Measurements from ENCODE around the gene GDI2.
"Not testable (repeated sequence)": the region's sequence is repeated elsewhere in the genome, so short reads cannot be mapped to it uniquely, and the experiment has no call there.

The GDI2 gene

GRCh38 chr10:5800782-5801181 is 12.5 kb downstream of the GDI2 start:
- H3K4me3 ChIP-seq (ENCODE audit: low read depth, low read length): no peak overlapping the region
- TF ChIP-seq, protein P1, sequence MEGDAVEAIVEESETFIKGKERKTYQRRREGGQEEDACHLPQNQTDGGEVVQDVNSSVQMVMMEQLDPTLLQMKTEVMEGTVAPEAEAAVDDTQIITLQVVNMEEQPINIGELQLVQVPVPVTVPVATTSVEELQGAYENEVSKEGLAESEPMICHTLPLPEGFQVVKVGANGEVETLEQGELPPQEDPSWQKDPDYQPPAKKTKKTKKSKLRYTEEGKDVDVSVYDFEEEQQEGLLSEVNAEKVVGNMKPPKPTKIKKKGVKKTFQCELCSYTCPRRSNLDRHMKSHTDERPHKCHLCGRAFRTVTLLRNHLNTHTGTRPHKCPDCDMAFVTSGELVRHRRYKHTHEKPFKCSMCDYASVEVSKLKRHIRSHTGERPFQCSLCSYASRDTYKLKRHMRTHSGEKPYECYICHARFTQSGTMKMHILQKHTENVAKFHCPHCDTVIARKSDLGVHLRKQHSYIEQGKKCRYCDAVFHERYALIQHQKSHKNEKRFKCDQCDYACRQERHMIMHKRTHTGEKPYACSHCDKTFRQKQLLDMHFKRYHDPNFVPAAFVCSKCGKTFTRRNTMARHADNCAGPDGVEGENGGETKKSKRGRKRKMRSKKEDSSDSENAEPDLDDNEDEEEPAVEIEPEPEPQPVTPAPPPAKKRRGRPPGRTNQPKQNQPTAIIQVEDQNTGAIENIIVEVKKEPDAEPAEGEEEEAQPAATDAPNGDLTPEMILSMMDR (IDR thresholded peaks at IDR 0.05; ENCODE audit: low read depth, low read length): no peak

- no peak overlapping the region for H3K4me3 ChIP-seq (ENCODE audit: low read depth, low read length)
- TF ChIP-seq, protein P1 (IDR thresholded peaks at IDR 0.05; ENCODE audit: low read depth, low read length): no peak
These were observed 19.0 kb downstream of the GDI2 start for GRCh38 chr10:5794236-5794635.

- TF ChIP-seq, protein P1 (IDR thresholded peaks at IDR 0.05; ENCODE audit: low read depth, low read length): no peak
These were observed 23.6 kb downstream of the GDI2 start for GRCh38 chr10:5789626-5790025.

GRCh38 chr10:5788969-5789368 is 24.3 kb downstream of the GDI2 start:
- TF ChIP-seq, protein P1 (IDR thresholded peaks at IDR 0.05; ENCODE audit: low read depth, low read length): no peak
- H3K4me3 ChIP-seq (ENCODE audit: low read depth, low read length): no peak overlapping the region

More at GRCh38 chr10:5789626-5790025, 23.6 kb downstream of the GDI2 start:
- H3K4me3 ChIP-seq (ENCODE audit: low read depth, low read length): no peak overlapping the region

- TF ChIP-seq, protein P1 (IDR thresholded peaks at IDR 0.05; ENCODE audit: low read depth, low read length): no peak
- H3K4me3 ChIP-seq (ENCODE audit: low read depth, low read length): no peak overlapping the region
These were observed 29.9 kb downstream of the GDI2 start for GRCh38 chr10:5783300-5783699.

DNA sequence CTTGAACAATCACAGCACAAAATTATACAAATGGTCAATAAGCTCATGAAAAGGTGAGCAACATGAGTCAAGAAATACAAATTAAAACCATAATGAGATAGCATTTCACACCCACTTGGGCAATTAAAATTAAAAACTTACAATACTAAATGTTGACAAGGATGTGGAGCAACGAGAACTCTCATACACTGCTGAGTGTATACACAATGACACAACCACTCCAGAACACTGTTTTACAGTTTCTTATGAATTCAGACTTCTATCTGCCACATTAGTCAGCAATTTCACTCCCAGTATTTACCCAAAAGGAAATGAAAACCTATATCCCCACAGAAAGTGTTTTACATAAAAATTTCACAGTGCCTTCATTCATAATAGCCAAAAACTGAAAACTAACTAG is 31.1 kb downstream of the GDI2 start:
- H3K4me3 ChIP-seq (ENCODE audit: low read depth, low read length): no peak overlapping the region
- TF ChIP-seq, protein P1 (IDR thresholded peaks at IDR 0.05; ENCODE audit: low read depth, low read length): no peak

DNA sequence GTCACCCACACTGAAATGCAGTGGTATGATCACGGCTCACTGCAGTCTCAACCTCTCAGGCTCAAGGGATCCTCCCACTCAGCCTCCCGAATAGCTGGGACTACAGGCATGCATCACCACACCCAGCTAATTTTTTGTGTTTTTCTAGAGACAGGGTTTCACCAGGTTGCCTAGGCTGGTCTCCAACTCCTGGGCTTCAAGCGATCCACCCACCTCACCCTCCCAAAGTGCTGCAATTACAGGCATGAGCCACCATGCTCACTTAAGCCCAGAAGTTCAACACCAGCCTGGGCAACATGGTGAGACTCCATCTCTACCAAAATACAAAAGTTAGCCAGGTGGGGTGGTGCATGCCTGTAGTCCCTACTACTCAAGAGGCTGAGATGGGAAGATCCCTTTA is 33.5 kb downstream of the GDI2 start:
- H3K4me3 ChIP-seq (ENCODE audit: low read depth, low read length): no peak overlapping the region
- TF ChIP-seq, protein P1 (IDR thresholded peaks at IDR 0.05; ENCODE audit: low read depth, low read length): no peak

DNA sequence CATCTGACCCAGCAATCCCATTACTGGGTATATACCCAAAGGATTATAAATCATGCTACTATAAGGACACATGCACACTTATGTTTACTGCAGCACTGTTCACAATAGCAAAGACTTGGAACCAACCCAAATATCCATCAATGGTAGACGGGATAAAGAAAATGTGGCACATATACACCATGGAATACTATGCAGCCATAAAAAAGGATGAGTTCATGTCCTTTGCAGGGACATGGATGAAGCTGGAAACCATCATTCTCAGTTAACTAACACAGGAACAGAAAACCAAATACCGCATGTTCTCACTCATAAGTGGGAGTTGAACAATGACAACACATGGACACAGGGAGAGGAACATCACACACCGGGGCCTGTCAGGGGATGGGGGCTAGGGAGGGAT is 35.5 kb downstream of the GDI2 start:
- H3K4me3 ChIP-seq (ENCODE audit: low read depth, low read length): not testable (repeated sequence)

Measured in WI38 (cell line).